Stimulated activated memory B cell treated with anti-CD40 and anti-IgM and Interleukin-4, amounts not matched to agents 10 μg/mL and 1 μg/mL and 100 μg/mL, for 72 hours (primary cell): ENCODE measurements around the gene SPATA2.

ENCODE experiments used
- ATAC-seq: fragments of 150-1000 bp; cut with Tn5 transposase; 2 replicates; pipeline ENCODE4 v1.10.0; 2021
- H3K27ac Mint-ChIP-seq: one replicate; pipeline ENCODE4 v1.8.0; 2022; ENCODE audit warnings: mild to moderate bottlenecking, mixed read lengths
- H3K27me3 Mint-ChIP-seq: one replicate; pipeline ENCODE4 v1.8.0; 2022; ENCODE audit warnings: mixed read lengths
- H3K36me3 Mint-ChIP-seq: one replicate; pipeline ENCODE4 v1.8.0; 2022; ENCODE audit warnings: mixed read lengths
- H3K4me1 Mint-ChIP-seq: one replicate; pipeline ENCODE4 v1.8.0; 2022; ENCODE audit warnings: mixed read lengths
- H3K4me3 Mint-ChIP-seq: one replicate; pipeline ENCODE4 v1.8.0; 2022; ENCODE audit warnings: mild to moderate bottlenecking, moderate library complexity, mixed read lengths
- H3K9me3 Mint-ChIP-seq: one replicate; pipeline ENCODE4 v1.8.0; 2022; ENCODE audit warnings: mixed read lengths

Gene SPATA2

GRCh38 chr20:49914310-49915117 is 815 bp downstream of the SPATA2 start:
- peak overlapping the region; percentile 93 for H3K4me3 Mint-ChIP-seq
- no peaks in the 10 kb centered on the region for H3K9me3 Mint-ChIP-seq
- peaks cover 8% of the 10 kb centered on the region for H3K36me3 Mint-ChIP-seq
- H3K27ac Mint-ChIP-seq: peak overlapping the region; percentile 98
- ATAC-seq: no peak
- H3K27me3 Mint-ChIP-seq: no peaks in the 10 kb centered on the region
- H3K4me1 Mint-ChIP-seq: peaks cover 54% of the 10 kb centered on the region

DNA sequence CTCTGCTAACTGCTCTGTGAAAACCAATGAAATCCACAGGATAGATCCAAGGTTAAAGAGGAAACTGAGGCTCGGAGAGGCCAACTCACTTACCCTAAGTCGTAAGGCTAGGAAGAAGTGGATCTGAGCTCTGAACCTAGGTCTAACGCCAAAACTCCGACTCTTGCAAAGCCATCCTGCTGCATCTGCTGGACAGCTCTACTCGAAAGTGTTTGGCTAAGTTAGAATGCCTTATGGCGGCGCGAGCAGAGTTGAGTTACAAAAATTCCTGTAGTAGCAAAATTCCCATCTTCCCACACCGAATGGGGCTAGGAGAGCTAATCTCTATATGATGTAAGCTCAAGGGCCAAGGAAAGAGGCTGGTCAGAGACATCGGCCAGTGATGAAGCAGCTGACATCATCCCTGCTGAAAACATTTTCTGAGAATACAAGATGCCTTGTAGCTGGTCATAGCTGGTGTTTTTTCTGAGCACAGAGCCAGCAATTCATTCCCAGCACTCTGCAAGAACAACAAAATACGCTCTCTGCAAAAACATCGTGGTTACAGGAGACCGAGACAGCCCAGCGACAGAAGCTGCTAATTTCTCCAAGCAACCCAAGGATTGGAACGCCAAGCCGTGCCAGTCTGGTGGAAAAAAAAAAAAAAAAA is 1.8 kb downstream of the SPATA2 start:
- no peak overlapping the region for H3K27ac Mint-ChIP-seq

DNA sequence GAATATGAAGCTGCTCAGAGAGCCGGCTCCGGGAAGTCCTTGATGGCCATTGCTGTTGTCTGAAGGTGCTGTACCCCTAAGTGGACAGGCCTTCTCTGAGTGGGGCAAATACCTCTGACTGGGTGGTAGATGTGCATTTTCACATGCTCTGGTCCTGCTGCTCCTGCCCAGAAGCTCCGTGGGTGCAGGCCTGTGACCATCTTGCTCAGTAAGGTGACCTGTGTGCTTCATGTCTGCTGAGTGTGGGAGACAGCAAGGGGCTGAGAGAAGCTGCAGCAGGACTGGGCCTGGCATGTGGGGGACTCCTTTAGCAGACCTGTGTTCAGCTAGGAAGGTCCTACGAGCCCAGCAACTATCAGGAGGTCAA is 5.0 kb downstream of the SPATA2 start:
- H3K27ac Mint-ChIP-seq: no peak overlapping the region
- H3K9me3 Mint-ChIP-seq: no peaks in the 10 kb centered on the region
- no peaks in the 10 kb centered on the region for H3K27me3 Mint-ChIP-seq
- peaks cover 40% of the 10 kb centered on the region for H3K4me1 Mint-ChIP-seq
- H3K4me3 Mint-ChIP-seq: no peak overlapping the region
- H3K36me3 Mint-ChIP-seq: peaks cover 40% of the 10 kb centered on the region
- ATAC-seq: no peak

More for the DNA sequence above, 1.8 kb downstream of the SPATA2 start:
- Mint-ChIP-seq H3K36me3 (peaks cover 13% of the 10 kb centered on the region), H3K9me3 (no peaks in the 10 kb centered on the region), H3K4me1 (peaks cover 54% of the 10 kb centered on the region), H3K4me3 (no peak overlapping the region), H3K27me3 (no peaks in the 10 kb centered on the region)
- no peak for ATAC-seq

DNA sequence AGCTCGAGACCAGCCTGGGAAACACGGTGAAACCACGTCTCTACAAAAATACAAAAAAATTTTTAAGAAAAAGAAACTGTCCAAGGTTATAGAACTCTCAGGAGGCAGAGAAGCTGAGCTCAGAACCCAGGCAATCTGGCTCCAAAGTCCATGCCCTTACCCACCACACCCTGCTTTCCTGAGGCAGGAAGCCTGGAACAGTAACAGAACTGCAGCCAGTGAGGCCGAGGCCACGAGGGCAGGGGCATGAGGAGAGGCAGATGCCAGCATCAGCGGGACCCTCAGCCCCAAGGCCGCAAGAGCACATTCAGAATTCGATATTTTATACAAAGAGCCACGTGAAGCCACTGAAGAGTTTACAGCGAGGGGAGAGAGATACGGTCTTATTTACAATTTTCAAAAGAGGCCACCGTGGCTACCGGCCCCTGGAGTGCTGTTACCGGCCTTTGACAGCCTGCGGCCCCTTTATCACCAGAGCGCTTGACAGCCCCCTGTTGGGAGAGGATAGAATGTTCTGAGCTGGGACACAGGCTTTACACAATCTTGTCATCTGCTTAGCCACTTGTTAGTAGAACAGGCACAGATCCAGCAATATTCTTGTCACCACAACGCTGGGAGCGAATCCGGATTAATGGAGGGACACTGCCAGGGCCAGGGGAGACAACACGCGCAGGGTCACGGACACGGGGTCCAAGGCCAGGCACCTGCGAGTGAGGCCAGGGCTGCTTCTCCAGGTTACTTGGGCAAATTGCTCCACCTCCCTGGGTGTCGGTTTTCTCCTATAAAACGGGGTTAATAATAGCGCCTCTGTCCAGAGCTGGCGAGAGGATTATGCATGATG is 5.6 kb downstream of the SPATA2 start:
- Mint-ChIP-seq H3K4me3 (no peak overlapping the region), H3K9me3 (no peaks in the 10 kb centered on the region), H3K27me3 (no peaks in the 10 kb centered on the region), H3K36me3 (peaks cover 46% of the 10 kb centered on the region), H3K27ac (no peak overlapping the region), H3K4me1 (peaks cover 37% of the 10 kb centered on the region)
- no peak for ATAC-seq

GRCh38 chr20:49908258-49908565 is 7.1 kb downstream of the SPATA2 start:
- no peaks in the 10 kb centered on the region for H3K9me3 Mint-ChIP-seq
- peaks cover 22% of the 10 kb centered on the region for H3K4me1 Mint-ChIP-seq
- H3K27ac Mint-ChIP-seq: no peak overlapping the region
- no peaks in the 10 kb centered on the region for H3K27me3 Mint-ChIP-seq
- H3K36me3 Mint-ChIP-seq: peaks cover 59% of the 10 kb centered on the region
- H3K4me3 Mint-ChIP-seq: no peak overlapping the region
- no peak for ATAC-seq

DNA sequence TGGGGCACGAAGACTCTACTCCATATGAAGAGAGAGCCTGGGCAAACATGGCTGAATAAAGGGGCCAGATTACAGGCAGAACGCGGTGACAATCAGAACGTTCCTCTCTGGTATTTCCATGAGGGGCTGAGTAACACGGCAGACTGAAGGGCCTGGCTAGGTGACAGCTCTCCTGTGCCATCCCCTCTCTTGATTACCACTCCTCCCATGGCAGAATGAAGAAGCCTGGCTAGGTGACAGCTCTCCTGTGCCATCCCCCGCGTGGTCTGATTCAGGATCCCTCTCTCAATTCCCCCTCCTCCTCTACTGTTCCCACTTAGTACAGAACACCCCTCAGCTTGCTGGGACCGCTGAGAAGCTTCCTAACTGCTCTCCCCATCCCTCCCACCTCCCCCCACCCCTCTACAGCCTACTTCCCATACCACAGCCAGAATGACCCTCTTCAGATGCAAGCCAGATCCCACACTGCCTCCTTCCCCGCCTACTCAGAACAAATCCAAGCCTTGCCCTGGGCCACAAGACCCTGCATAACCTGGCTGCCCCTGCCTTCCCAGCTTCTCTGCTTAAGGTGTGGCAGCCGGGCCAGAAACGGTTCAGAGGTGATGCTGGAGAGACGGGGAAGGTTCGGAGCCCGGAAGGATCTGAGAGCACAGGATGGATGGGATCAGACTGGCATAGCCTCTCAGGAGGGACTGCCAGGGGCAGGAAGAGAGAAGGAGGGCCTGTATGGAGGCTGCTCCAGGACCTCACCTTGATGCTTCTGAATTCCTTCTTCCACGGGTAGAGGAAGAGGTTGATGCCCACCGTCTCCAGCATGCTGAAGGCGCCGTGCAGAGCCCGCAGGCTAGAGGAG is 7.7 kb downstream of the SPATA2 start:
- Mint-ChIP-seq H3K27me3 (no peaks in the 10 kb centered on the region), H3K4me3 (no peak overlapping the region), H3K4me1 (peaks cover 16% of the 10 kb centered on the region), H3K9me3 (no peaks in the 10 kb centered on the region), H3K36me3 (peaks cover 59% of the 10 kb centered on the region), H3K27ac (no peak overlapping the region)
- no peak for ATAC-seq

DNA sequence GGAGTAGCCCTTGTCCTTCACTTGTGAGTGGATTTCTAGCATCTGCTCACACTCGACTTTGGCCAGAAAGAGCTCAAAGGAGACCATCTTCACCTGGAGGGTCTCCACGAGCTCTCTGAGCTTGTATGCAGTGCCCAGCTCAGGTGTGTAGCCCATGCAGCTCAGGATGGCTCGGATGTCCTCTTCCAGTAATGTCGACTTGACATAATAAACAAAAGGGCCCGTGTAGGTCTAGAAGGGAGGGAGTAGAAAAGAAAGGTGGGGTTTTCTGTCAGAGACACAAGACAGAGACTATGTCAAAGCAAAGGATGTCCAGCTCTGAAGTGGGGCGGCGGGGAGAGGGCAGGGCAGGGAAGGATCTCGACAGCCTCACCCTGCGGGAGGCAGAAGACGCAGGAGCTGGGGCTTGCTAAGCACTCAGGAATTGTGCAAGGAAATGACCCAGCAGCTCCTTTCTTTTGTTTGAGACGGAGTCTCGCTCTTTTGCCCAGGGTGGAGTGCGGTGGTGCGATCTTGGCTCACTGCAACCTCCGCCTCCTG is 8.6 kb downstream of the SPATA2 start:
- Mint-ChIP-seq H3K36me3 (peaks cover 59% of the 10 kb centered on the region), H3K27me3 (no peaks in the 10 kb centered on the region), H3K27ac (no peak overlapping the region), H3K4me1 (peaks cover 13% of the 10 kb centered on the region), H3K9me3 (no peaks in the 10 kb centered on the region), H3K4me3 (no peak overlapping the region)
- no peak for ATAC-seq

GRCh38 chr20:49906101-49906604 is 9.2 kb downstream of the SPATA2 start:
- Mint-ChIP-seq H3K9me3 (no peaks in the 10 kb centered on the region), H3K36me3 (peaks cover 59% of the 10 kb centered on the region), H3K27me3 (no peaks in the 10 kb centered on the region), H3K27ac (no peak overlapping the region), H3K4me3 (no peak overlapping the region), H3K4me1 (peaks cover 11% of the 10 kb centered on the region)
- peak; percentile 43 for ATAC-seq

GRCh38 chr20:49905415-49906091 is 9.8 kb downstream of the SPATA2 start:
- no peak for ATAC-seq
- Mint-ChIP-seq H3K9me3 (no peaks in the 10 kb centered on the region), H3K27ac (no peak overlapping the region), H3K4me1 (peaks cover 5% of the 10 kb centered on the region), H3K27me3 (no peaks in the 10 kb centered on the region), H3K36me3 (peaks cover 59% of the 10 kb centered on the region), H3K4me3 (no peak overlapping the region)

- Mint-ChIP-seq H3K36me3 (peaks cover 52% of the 10 kb centered on the region), H3K27me3 (no peaks in the 10 kb centered on the region), H3K27ac (no peak overlapping the region), H3K4me3 (no peak overlapping the region), H3K4me1 (no peaks in the 10 kb centered on the region), H3K9me3 (no peaks in the 10 kb centered on the region)
- no peak for ATAC-seq
Observed at GRCh38 chr20:49904440-49905214, 10.7 kb downstream of the SPATA2 start.

DNA sequence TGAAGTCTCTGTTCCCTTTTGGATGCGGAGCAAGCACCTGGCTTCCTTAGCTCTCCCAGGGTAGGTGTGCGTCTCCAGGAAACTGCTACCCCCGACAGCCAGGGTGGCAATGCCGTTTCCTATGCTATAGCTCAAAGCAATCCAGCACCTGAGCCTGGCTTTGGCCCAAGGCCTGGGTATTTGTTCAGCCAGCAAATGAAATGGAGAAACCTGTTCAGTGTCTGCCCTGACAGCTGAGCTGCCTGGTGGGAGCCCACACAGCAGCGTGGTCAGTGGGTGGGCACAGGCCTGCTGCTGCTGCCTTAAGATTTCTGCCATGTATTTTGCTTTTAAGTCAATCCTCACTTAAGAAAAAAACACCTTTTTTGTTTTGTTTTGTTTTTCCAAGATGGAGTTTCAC is 13.7 kb downstream of the SPATA2 start:
- Mint-ChIP-seq H3K4me1 (no peaks in the 10 kb centered on the region), H3K27ac (no peak overlapping the region), H3K9me3 (no peaks in the 10 kb centered on the region), H3K36me3 (peaks cover 32% of the 10 kb centered on the region), H3K27me3 (no peaks in the 10 kb centered on the region), H3K4me3 (no peak overlapping the region)
- ATAC-seq: no peak

DNA sequence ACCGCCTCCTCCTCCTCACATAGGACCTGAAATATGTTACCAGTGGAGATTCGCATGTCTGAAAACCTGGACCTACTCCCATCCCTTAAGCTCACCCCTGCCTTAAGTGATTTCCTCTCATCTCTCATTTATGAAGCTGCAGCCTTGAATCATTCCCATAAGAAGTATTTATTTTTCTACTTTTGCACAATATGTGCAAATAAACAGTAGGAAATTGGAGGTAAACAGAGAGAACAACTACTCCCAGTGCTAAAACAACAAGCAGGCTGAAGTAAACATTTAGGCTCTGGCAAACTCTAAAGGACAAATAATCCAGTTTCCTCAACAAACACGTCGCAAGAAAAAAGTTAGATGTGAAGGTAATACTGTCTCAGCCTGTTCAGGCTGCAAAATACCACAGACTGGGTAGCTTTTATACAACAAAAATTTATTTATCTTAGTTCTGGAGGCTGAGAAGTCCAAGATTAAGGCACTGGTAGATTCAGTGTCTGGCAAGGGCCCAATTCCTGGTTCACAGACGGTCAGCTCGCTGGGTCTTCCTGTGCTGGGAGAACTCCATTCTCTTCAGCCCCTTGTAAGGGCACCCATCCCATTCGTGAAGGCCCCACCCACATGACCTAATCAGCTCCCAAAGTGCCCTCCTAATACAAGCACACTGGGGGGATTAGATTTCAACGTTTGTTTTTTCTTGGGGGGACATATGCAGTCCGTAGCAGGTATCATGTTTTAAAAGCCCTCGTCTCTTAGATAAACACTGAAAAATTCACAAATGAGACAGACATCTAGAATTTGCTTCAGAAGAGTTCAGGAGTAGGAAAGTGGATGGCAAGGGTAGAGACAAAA is 15.6 kb downstream of the SPATA2 start:
- ATAC-seq: no peak
- no peak overlapping the region for H3K27ac Mint-ChIP-seq
- no peaks in the 10 kb centered on the region for H3K27me3 Mint-ChIP-seq
- no peaks in the 10 kb centered on the region for H3K4me1 Mint-ChIP-seq
- no peak overlapping the region for H3K4me3 Mint-ChIP-seq
- H3K9me3 Mint-ChIP-seq: no peaks in the 10 kb centered on the region
- peaks cover 14% of the 10 kb centered on the region for H3K36me3 Mint-ChIP-seq

- Mint-ChIP-seq H3K27me3 (no peaks in the 10 kb centered on the region), H3K9me3 (no peaks in the 10 kb centered on the region), H3K4me3 (no peak overlapping the region), H3K27ac (no peak overlapping the region), H3K36me3 (no peaks in the 10 kb centered on the region), H3K4me1 (peaks cover 22% of the 10 kb centered on the region)
- no peak for ATAC-seq
Observed at GRCh38 chr20:49896204-49896603, 19.1 kb downstream of the SPATA2 start.
